GM12892 (cell line): ENCODE data around the gene HCRTR2.

Source experiments
- POLR2AphosphoS5 ChIP-seq: IDR thresholded peaks from 2 replicates; pipeline ENCODE4 v1.6.1; 2011; ENCODE audit warnings: low read depth, low read length, control low read depth
- TAF1 ChIP-seq: IDR thresholded peaks from 2 replicates; pipeline ENCODE4 v1.6.1; 2011; ENCODE audit warnings: low read depth, mild to moderate bottlenecking, control low read depth, low read length, borderline replicate concordance

GRCh38 chr6:55199239-55199638, 24.9 kb downstream of the HCRTR2 start:
- TF ChIP-seq POLR2AphosphoS5 (no peak), TAF1 (no peak)
